Activated CD8-positive, alpha-beta memory T cell treated with anti-CD3 and anti-CD28 coated beads for 4 hours (primary cell): ENCODE measurements around the gene IMPA2.
"Not testable (repeated sequence)": the region's sequence is repeated elsewhere in the genome, so short reads cannot be mapped to it uniquely, and the experiment has no call there.

ENCODE experiments used
- DNase-seq, 2 donors: peaks; one replicate each; pipeline ENCODE4 v3.0.0-alpha.2; 2020; ENCODE audit warnings: low read depth in 2 of 2

IMPA2 gene

DNA sequence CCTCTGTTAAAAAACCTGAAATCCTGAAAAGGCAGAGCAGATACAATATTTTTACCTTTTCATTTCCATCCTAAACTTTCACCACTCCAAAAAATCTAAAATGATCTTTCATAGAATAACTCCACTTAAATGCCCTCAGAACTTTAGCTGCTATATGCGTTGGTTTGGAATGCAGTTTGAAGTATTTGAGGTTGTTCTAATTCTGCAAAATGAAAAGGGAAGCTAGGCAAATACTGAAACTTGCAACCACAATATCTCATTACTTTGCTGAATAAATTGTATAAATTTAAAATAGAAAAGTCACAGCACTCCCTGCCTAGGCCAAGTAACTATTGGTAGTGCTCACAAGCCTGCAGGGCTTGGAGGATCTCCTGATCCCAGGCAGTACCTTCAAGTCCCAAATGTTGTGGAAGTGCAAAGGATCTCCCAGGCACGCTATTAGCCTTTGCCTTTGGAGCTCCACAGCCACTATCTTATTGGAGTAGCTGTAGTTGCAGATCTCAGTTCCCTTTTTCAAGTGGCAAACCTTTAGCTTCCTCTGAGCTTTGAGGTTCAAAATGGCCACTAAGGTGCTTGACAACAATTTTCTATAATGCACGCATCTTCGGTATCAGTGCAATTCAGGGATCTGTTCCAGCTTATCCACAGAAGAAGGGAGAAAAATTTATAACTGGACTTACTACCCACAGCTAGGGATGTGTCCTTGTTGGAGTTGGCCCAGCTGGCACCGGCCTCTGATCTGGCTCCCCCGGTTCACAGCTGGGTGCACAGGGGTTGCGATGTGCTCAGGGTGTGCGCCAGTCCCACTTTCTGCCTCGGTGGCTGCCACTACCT lies 68.9 kb downstream of the IMPA2 start:
- DNase-seq = no peak

DNA sequence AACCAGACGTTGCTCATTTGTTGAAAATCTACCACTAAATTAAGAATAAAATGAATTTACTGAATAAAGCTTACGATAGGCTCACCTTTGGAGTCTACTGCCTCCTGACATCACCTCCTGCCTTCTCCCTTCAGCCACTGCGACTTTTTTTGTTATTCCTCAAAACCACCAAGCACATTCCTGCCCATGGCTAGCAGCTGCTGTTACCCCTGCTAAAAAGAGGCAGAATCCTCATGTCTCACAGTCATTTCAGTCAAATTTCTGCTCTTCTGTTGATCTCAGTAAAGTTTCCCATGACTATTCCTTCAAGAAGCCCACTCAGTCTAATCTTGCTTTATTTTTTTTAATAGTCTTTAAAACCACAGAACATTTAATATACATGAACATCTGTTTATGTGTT lies 71.6 kb downstream of the IMPA2 start:
- DNase-seq = no peak

DNA sequence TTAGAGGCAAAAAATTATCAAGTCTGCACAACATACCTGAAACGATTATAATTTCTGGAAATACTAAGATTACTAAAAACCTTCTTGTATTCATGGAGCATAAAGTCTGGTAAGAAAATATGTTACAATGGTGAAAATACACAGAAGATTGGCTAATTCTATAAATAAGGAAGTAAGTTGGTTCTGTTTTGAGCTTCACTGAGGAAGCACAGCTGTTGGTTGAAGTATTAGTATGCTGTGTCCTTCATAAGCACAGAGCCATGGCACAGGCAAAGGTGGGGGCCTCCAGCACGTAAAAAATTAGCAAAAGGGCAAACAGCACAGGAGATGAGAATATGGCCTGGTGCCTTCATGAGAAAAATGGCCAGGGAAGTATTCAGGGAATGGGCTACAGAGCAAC lies 72.0 kb downstream of the IMPA2 start:
- no peak for DNase-seq

DNA sequence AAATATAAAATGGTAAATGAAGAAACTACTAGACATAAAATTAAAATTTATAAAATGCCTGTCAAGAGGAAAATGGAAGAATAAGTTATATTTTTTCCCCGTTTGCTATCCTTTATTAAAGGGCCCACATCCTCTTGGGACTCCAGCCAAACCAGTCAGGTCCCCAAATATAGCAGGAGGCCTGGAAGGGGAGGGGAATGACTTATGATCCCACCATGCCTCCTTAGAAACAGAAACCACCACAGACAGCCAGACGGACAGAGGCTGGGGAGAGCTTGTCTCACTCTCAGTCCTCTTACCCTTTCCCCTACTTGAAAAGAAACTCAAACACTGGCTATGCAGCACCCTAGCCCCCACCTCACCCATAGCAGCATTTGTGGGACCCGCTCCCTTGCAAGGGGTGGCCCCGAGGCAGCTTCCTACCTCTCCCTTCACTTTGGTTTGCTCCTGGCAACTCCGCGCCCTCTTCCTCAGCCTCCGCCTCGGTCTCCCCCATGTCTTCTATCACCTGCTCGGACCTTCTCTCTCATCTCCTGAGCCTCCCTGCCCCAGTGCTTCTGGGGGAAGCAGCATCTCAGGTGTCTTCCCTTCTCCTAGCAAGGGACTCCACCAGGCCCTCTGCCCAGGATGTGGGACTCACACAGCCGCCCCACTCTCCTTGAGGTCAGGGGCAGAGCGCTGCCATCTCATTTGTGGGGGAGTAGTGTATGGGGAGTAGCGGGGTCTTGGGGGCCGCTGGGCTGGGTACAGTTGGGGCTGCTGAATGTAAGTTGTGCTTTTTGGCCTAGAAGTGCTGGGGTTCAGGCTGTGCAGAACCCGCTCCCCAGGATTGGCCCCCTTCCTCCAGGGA lies 75.0 kb downstream of the IMPA2 start:
- DNase-seq = no peak

DNA sequence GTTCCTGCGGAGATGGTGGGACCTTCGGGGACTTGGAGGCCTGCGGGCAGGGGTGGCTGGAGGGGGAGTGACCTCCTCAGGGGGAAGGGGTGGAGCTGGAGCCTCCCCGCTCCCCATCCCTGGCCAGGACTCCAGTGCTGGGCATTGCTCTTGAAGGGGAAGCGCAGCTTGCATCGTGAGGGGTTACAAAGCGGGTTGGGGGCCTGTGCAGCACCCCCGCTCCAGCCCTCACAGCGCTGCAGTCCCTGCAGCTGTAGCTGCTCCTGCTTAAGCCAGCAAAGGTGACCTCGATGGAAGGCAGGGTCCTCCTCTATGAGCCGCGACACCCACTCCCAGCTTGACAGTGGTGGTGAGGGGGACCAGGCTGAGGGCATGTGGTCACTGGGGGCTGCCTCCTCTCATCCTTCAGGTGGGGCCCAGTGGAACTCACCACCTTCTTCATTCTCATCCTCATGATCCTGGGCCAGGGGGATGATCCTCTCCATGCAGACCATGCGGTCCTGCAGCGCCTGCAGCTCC lies 75.6 kb downstream of the IMPA2 start:
- no peak for DNase-seq

DNA sequence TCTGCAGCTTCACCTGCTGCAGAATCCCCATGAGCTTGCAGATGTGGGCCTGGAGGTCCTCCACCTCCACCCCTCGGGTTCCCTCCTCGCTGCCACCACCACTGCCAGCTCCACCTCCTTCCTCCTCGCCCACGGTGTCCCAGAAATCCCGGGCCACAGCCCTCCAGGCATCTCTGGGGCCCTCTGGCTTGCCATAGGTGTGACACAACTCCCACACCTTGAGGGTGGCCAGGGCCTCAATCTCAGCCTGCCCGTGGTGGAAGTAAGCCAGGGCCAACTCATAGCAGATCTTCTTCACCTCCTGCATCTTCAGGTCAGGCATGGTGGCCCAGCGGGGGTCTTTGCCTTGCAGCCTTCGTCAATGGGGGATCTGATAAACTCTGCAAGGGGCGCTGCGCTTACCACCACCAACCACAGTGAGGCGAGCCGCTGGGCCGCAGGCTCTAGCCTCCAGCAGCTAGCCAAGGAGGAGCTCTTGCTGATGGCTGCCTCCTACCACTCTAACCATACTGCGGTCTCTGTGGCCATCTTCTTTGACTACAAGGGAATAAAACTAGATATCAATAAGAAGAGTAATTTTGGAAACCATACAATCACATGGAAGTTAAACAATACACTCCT lies 76.2 kb downstream of the IMPA2 start:
- DNase-seq = no peak

DNA sequence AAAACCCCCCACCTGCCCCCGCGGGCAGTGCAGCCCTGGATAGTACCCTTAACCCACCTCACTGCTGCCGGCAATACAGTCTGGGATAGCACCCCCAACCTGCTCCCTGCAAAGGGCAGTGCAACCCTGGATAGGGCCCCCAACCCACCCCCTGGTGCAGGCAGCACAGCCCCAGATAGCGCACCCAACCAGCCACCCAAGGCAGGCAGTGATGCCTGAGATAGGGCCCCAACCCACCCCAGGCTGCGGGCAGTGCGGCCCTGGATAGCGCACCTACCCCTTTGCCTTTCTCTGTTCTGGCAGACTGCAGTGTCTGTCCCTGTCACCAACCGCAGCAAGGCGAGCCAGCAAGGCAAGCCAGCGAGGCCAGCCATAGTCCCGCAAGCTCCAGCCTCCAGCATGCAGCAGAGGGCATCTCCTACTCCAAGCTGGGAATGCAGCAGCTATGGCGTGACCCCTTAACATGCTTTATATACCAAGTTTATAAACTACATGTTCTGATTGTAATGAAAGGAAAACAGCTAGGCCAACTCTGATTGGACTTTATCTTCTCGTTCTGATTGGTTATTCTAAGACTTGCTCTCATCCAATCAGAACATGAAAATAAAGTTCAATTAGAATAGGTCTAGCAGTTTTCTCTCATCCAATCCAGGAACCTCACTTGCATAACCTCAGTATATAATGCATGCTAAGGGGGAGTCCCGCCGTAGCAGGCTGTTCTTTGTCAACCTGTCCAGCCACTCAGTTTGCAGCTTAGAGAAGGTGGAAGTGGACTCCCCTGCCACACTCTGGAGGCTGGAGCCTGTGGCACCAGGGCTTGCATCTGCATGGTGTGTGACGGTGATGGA lies 78.3 kb downstream of the IMPA2 start:
- no peak for DNase-seq

DNA sequence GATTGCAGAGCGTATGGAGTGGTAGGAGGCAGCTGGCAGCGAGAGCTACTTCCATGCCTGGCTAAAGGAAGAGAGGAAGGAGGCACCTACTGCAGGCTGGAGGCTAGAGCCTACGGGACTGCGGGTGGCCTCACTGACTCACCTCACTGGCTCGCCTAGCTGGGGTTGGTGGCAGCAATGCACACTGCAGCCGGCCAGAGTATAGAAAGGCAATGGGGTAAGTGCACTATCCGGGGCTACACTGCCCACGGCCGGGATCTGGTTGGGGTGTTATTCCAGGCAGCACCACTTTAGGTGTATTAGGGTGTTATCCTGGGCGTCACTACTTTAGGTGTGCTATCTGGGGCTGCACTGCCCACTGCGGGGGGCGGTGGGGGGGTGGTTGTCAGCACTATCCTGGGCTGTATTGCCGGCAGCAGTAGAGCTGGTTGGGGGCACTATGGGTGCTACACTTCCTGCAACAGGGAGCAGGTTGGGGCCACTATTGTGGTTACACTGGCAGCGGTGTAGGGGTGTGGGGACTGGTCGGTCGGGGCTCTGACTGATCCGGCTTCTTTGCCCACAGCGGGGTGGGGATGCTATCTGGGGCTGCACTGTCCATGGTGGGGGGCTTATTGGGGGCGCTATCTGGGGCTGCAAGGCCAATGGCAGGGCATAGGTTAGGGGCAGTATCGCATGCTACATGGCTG lies 79.0 kb downstream of the IMPA2 start:
- no peak for DNase-seq

DNA sequence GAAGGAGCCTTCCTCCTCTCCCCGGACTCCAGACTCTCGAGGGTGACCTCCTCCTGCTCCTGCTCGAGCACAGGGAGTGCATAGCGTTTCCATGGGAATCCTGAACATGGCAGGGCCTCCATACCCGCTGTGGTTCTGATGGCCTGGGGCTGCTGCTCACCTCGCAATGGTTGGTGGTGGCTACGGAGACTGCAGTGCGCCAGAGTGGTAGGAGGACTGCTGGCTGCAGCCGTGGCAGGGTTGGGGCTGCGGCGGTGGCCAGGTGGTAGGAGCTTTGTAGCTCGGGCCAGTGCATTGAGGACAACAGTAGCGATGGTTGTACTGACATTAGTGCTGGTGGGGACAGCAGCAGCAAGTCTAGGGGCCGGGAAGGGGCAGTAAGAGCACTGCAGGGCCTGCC lies 80.4 kb downstream of the IMPA2 start:
- no peak for DNase-seq

DNA sequence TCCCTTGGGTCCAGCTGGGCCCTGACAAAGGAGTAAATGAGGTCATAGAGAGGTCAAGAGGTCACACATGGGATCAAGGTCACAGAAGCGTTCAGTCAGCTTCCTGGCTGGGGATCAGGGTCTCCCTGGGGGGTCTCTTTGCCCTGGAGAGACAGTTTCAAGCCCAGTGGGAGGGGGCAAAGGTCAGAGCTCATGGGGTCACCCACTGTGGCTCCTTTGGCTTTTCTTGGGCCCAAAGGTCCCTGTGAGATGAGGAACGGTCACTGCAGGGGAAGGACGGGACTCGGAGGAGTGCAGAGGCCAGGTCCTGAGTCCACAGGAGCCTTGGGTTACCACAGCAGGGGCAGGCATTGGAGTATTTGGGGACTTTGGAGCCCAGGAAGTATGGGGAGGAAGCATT lies 81.7 kb downstream of the IMPA2 start:
- no peak for DNase-seq

DNA sequence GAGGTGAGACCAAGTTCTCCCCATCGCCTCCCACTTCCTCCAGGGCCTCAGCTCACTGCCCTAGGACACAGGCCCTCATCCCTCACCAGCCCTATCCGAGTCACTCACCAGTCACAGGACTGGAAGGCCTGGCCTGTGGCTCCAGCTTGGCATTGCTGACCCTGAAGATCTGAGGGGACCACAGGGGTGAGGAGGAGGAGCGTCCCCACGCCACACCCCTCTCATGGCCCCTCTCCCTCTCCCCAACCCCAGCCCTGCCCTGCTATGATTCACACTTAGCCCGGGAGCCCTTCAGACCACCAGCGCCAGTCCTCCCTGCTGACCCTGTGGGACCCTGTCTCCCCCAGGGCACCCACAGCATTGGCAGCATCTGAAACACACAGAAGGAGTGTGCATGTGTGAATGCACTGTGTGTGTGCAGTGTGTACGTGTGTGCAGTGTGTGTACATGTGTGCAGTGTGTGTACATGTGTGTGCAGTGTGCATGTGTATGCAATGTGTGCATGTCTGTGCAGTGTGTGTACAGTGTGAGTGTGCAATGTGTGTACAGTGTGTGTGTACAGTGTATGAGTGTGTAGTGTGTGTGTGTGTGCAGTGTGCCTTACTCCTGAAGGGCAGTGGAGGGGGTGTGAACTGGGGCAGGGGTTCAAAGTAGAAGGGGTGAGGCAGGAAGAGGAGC lies 82.9 kb downstream of the IMPA2 start:
- no peak for DNase-seq

DNA sequence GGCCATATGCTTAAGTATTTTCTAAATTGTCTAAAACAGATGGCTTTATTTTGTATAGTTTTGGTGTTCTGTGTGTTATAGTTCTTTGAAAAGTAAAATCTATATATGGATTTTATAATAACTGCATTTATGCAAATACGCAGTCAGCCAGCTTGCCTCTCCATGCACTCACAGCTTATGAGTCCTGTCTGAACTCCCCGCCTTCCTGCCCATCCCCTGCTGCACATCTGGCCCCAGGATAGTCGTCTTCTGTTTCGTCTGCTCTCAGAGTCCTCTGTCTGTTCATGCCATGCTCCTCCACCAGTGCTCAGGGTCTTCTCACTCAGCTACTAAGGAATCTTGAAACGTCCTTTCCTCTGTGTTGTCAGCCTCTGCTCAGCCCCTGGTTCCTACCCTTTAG lies 84.1 kb downstream of the IMPA2 start:
- no peak for DNase-seq

DNA sequence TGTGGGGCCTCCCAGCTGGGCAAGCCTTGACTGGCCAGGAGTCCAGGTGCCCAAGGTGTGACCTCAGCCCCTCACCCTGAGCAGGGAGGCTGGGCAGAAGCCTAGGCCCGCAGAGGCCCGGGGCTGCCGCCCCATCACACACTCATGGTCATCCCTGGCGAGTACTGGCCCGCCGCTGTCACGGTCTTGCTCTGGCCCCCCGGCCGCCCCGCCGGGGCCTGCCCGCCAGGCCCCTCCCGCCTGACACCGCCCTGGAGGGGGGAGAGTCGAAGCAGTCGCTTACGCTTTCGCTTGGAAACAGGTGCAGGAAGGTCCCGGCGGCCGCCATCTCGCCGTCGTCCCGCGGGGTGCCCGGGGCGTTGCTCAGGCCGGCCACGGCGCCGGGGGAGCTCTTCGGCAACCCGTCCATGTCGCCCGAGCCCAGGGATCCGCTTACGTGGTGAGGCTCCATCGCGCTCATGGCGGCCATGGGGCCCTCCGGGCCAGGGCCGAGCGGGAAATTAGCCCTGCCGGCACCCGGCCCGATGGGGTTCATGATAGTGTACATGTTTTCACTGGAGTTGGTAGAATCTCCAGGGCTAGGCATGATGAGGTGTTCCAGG lies 85.7 kb downstream of the IMPA2 start:
- DNase-seq = no peak

DNA sequence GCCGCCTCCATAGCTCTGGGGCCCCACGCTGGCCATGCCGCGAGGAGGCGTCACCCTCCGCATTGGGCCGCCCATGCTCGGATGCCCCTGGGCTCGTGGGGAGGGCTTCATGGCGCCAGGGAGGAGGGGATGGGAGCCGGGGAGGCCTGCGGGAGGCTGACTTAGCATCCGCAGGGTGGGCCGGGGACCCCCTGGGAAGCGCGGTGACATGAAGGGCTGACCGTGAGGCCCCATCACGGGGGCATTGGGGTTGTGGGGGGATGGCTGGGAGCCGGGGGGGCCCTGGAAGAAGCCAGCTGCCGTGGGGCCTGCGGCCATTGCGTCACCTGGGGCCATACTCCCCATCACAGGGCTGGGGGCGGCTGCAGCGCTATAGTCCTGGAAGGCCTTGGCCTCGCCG lies 86.4 kb downstream of the IMPA2 start:
- DNase-seq = no peak

DNA sequence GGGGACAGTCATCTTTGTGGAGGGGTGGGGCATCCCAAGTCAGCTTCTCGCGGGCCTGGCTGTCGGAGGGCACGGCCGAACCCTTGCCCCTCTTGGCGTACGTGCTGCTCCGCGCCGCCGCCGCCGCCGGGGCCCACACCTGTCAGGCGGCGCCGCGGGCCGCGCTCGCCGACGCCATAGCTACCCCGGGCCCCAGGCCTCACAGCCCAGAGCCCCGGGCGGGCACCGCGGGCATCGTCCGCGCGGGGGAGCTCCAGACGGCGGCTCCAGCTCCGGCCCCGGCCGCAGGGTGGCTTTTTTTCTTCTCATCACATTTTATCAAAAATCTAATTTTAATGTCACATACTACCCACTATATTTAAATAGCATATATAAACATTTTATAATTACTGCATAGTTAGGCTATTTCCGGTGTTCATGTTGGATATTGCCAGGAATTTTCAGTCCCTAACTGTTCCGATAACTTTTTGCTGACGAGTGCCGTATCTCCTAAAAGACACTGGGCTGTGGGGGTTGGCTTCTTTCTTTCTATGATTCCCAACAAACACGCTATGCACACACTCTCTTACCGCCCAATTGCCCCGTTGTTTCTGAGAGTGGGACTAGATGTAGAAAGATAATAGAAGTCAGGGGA lies 87.1 kb downstream of the IMPA2 start:
- not testable (repeated sequence) for DNase-seq

DNA sequence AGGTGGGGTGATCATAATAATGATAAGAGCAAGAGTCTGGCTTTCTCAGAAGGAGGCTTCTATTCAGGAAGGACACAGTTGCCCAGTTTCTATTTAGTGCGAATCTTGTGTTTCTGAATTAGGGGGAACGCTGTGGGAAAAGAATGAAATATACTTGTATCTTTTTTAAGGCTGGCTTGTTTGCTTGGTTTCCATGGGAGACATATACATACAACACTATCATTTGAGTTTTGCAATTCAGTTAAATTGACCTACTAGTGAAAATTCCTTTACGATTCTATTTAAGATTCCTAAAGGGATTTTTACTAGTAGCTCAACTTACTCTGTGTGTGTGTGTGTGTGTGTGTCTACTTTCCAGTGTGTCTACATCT lies 87.6 kb downstream of the IMPA2 start:
- DNase-seq = no peak

DNA sequence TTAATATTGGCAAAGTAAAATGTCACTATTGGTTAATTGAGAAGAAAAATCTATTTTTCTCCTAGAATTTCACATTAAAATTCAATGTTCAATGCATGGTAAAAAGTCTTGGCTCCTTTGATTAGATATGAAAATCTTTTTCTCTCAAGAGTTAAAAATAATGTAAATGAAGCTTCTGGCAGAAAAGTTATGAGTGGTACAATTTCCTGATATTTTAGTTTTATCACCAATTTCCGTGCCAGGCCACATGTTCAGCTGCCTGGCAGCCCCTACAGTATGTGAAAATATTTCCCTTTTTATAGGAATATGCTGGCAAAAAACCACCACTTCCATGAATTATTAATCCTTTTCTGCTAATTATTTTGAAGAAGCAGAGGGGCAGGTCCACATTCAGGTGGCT lies 89.8 kb downstream of the IMPA2 start:
- not testable (repeated sequence) for DNase-seq

DNA sequence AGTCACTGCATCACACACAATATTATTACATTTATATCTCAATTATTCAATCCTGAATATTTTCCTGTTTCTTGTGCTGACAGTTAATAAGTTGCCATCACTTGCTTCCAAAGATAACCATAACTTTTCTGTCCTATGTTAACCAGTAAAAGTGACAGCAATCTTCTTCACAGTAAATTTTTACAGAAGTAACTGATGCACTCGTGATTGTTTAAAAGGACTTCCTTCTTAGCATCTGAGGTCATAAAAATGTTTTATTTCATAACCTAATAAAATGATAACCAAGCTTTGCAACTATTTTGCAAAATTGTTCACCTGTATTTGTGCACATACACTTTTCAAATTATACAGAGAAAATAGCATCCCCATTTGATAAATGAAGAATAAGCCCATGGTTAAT lies 91.7 kb downstream of the IMPA2 start:
- DNase-seq = no peak

DNA sequence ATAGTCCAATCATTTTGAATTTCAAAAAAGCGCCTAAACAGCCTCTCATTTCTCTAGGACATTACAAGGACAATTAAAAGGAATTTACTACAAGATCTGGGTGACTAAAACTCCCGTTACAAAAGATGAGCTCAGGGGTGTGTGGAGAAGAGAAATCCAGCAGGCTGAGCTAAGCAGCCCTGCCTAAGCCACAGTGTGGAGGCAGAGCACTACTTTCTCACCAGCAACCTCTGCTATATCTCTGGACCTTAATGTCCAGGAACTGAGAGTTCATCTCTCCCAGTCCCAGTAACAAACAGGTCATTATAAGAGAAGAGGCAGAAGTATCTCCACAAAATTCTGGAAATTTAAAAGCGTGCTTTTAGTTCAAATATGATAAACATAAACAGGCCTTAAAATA lies 93.4 kb downstream of the IMPA2 start:
- DNase-seq = no peak
